Endothelial cell (in vitro differentiated cells): Measurements from ENCODE around the gene C6orf136. TPM values are rescaled to one million over a fixed set of nuclear protein-coding genes. Genes with fewer than 3 reads are reported as not detected.

Experiments used
- DNase-seq: peaks from one replicate; pipeline ENCODE4 v3.0.0; 2021; ENCODE audit warnings: low spot score
- H3K27ac Mint-ChIP-seq: one replicate; pipeline ENCODE4 v1.8.0; 2021; ENCODE audit warnings: mixed read lengths, inconsistent platforms; ENCODE audit not compliant: unreplicated experiment
- H3K27me3 Mint-ChIP-seq: one replicate; pipeline ENCODE4 v1.8.0; 2021; ENCODE audit warnings: mild to moderate bottlenecking, moderate library complexity, mixed read lengths, inconsistent platforms; ENCODE audit not compliant: unreplicated experiment
- H3K36me3 Mint-ChIP-seq: one replicate; pipeline ENCODE4 v1.8.0; 2021; ENCODE audit warnings: mild to moderate bottlenecking, low read depth, mixed read lengths, inconsistent platforms; ENCODE audit not compliant: unreplicated experiment
- H3K4me1 Mint-ChIP-seq: one replicate; pipeline ENCODE4 v1.8.0; 2021; ENCODE audit warnings: mild to moderate bottlenecking, mixed read lengths, inconsistent platforms; ENCODE audit not compliant: unreplicated experiment
- H3K4me3 Mint-ChIP-seq: one replicate; pipeline ENCODE4 v1.8.0; 2021; ENCODE audit warnings: mild to moderate bottlenecking, mixed read lengths, inconsistent platforms; ENCODE audit not compliant: unreplicated experiment
- H3K9me3 Mint-ChIP-seq: one replicate; pipeline ENCODE4 v1.8.0; 2021; ENCODE audit warnings: mixed read lengths, inconsistent platforms; ENCODE audit not compliant: unreplicated experiment
- total RNA-seq: library from RNA; stranded (reverse); fragmentation: NEBNext Ultra II Directional; extraction: Animal tissue kit (Norgen Biotek cat#: 25700); gene quantifications from one replicate; pipeline ENCODE4 v1.2.1, GENCODE V29; 2021; ENCODE audit not compliant: unreplicated experiment
- TF ChIP-seq, protein P1 (sequence below): fragments of 200-600 bp; sonication (generic); IDR thresholded peaks from one replicate; pipeline ENCODE4 v1.5.0; 2021; ENCODE audit warnings: antibody characterized with exemption; ENCODE audit not compliant: unreplicated experiment

The C6orf136 gene
- total RNA-seq, 1 donor from 2014 or later = 15.1 TPM

GRCh38 chr6:30611150-30611855, 35.6 kb upstream of the C6orf136 start:
- H3K4me3 Mint-ChIP-seq = no peak overlapping the region
- H3K9me3 Mint-ChIP-seq = no peaks in the 10 kb centered on the region
- TF ChIP-seq, protein P1, sequence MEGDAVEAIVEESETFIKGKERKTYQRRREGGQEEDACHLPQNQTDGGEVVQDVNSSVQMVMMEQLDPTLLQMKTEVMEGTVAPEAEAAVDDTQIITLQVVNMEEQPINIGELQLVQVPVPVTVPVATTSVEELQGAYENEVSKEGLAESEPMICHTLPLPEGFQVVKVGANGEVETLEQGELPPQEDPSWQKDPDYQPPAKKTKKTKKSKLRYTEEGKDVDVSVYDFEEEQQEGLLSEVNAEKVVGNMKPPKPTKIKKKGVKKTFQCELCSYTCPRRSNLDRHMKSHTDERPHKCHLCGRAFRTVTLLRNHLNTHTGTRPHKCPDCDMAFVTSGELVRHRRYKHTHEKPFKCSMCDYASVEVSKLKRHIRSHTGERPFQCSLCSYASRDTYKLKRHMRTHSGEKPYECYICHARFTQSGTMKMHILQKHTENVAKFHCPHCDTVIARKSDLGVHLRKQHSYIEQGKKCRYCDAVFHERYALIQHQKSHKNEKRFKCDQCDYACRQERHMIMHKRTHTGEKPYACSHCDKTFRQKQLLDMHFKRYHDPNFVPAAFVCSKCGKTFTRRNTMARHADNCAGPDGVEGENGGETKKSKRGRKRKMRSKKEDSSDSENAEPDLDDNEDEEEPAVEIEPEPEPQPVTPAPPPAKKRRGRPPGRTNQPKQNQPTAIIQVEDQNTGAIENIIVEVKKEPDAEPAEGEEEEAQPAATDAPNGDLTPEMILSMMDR = no peak
- peaks cover 12% of the 10 kb centered on the region for H3K27me3 Mint-ChIP-seq
- peaks cover 40% of the 10 kb centered on the region for H3K36me3 Mint-ChIP-seq
- H3K4me1 Mint-ChIP-seq = peaks cover 31% of the 10 kb centered on the region
- no peak for DNase-seq
- H3K27ac Mint-ChIP-seq = peak overlapping the region; percentile 49

GRCh38 chr6:30611856-30612194, 35.1 kb upstream of the C6orf136 start:
- Mint-ChIP-seq H3K4me1 (peaks cover 31% of the 10 kb centered on the region), H3K27me3 (peaks cover 14% of the 10 kb centered on the region), H3K36me3 (peaks cover 40% of the 10 kb centered on the region), H3K27ac (peak overlapping the region; percentile 49), H3K9me3 (no peaks in the 10 kb centered on the region), H3K4me3 (no peak overlapping the region)
- TF ChIP-seq, protein P1 = no peak
- DNase-seq = no peak

GRCh38 chr6:30612213-30612612, 34.7 kb upstream of the C6orf136 start:
- H3K4me1 Mint-ChIP-seq = peaks cover 34% of the 10 kb centered on the region
- no peak overlapping the region for H3K27ac Mint-ChIP-seq
- no peak overlapping the region for H3K4me3 Mint-ChIP-seq
- H3K36me3 Mint-ChIP-seq = peaks cover 42% of the 10 kb centered on the region
- H3K27me3 Mint-ChIP-seq = peaks cover 17% of the 10 kb centered on the region
- no peaks in the 10 kb centered on the region for H3K9me3 Mint-ChIP-seq
- TF ChIP-seq, protein P1 = peak; percentile 26
- no peak for DNase-seq

- peak overlapping the region; percentile 80 for H3K27ac Mint-ChIP-seq
- TF ChIP-seq, protein P1 = no peak
- H3K27me3 Mint-ChIP-seq = peaks cover 19% of the 10 kb centered on the region
- no peak for DNase-seq
- no peaks in the 10 kb centered on the region for H3K9me3 Mint-ChIP-seq
- peaks cover 43% of the 10 kb centered on the region for H3K36me3 Mint-ChIP-seq
- H3K4me3 Mint-ChIP-seq = no peak overlapping the region
- peaks cover 33% of the 10 kb centered on the region for H3K4me1 Mint-ChIP-seq
Measured at GRCh38 chr6:30612687-30613248, 34.2 kb upstream of the C6orf136 start.
